ENCODE measurements around the gene TRANK1. TPM values are rescaled to one million over a fixed set of nuclear protein-coding genes. Genes with fewer than 3 reads are reported as not detected.

TRANK1 gene
- total RNA-seq, 1 donor = 42.4 TPM

DNA sequence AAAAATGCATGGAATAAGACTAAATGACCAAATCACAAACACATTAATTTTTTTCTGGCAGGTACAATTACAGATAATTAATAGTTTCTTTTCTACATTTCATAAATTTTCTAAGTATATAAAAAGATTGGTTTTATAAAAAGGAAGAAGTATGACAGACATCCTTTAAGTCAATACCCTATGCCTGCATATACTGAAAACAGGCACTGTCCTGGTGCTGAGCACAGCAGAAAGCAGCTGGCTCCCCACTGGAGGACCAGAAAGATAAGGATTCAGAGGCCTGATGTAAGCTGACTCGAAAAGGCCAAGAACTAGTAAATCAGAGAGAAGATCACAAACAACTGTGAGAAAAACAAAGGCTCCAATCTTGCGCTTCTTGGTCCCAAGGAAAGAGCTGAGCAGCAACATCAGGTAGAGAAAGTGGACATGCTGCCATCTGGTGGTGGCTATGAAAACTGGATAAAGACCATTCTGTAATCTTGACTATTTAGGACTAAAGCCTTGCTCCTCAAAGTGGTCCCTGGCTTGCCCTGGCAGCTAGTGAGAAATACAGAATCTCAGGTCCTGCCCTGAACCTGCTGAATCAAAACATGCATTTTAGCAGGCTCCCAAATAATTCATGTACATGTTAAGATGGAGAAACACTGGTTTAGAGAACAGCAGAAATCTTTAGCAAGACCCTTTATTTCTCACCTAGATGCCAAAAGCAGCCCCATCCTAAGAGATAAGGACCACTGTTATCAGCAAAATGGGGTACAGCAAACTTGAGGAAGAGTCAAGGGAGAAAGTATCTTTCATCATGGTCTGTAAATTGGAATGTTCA, 76.0 kb downstream of the TRANK1 start:
- Histone ChIP-seq H3K9me3 (ENCODE audit: low read depth, low read length) (no peaks in the 10 kb centered on the region), H3K4me1 (ENCODE audit: insufficient read depth, low read length) (peaks cover 7% of the 10 kb centered on the region), H3K4me3 (ENCODE audit: low read length) (no peak overlapping the region), H3K27me3 (ENCODE audit: insufficient read depth, low read length) (no peaks in the 10 kb centered on the region)

DNA sequence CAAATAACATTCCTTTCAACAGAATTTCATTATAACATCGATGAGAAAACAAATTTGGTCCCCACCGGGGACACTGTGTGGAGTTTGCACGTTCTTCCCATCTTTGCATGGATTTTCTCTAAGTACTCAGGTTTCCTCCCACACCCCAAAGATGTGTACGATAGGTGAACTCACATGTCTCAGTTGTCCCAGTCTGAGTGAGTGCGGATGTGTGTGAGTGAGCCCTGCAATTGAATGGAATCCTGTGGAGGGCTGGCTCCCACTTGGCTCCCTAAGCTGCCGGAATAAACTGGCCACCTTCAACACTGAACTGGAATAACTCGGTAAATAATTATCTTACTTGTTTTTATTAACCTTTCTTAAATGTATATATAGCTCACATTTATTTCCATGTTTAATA, 77.0 kb downstream of the TRANK1 start:
- Histone ChIP-seq H3K27me3 (ENCODE audit: insufficient read depth, low read length) (no peaks in the 10 kb centered on the region), H3K9me3 (ENCODE audit: low read depth, low read length) (no peaks in the 10 kb centered on the region), H3K4me3 (ENCODE audit: low read length) (no peak overlapping the region), H3K4me1 (ENCODE audit: insufficient read depth, low read length) (peaks cover 7% of the 10 kb centered on the region)

- no peaks in the 10 kb centered on the region for H3K9me3 ChIP-seq (ENCODE audit: low read depth, low read length)
- H3K4me3 ChIP-seq (ENCODE audit: low read length) = no peak overlapping the region
- H3K4me1 ChIP-seq (ENCODE audit: insufficient read depth, low read length) = peaks cover 7% of the 10 kb centered on the region
- H3K27me3 ChIP-seq (ENCODE audit: insufficient read depth, low read length) = no peaks in the 10 kb centered on the region
Observed at GRCh38 chr3:36866368-36866767, 78.5 kb downstream of the TRANK1 start.

DNA sequence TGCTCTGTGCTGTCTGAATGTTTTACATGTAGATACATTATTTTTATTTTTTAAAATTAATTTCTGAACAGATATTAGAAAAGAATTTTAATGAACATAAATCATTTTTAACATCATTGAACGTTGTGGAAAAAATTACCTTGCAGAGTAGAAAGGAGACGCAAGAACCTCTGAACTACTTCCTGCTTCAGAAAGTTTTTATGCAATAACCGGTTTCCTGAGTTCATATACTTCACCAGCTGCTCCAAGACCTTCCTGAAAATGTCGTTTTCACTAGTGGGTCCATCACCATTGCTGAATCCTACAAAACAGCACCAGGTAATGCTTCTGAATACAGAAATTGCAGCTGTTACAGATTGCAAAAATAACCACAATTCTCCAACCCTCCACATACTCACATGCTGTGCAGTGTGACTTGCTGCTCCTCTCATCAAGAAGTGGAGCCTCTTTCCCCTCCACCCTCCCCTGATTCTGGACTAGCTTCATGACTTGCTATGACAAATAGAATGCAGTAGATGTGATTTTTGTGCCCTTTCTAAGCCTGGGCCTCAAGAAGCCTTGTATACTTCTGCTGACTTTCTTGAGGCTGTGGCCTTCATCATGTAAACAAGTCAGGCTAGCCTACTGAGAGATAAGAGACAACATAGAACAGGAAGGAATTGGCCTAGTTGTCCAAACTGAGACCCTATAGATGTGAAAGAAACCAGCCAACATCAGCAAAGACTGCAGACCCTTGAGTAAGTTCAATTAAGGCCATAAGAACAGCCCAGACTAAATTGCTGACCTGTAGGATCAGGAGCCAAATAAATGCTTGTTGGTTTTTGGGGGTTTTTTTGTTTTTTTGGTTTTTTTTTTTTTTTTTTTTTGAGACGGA, 80.4 kb downstream of the TRANK1 start:
- H3K4me1 ChIP-seq (ENCODE audit: insufficient read depth, low read length) = peaks cover 7% of the 10 kb centered on the region
- no peaks in the 10 kb centered on the region for H3K9me3 ChIP-seq (ENCODE audit: low read depth, low read length)
- H3K27me3 ChIP-seq (ENCODE audit: insufficient read depth, low read length) = no peaks in the 10 kb centered on the region
- H3K4me3 ChIP-seq (ENCODE audit: low read length) = no peak overlapping the region

- no peaks in the 10 kb centered on the region for H3K9me3 ChIP-seq (ENCODE audit: low read depth, low read length)
- H3K4me3 ChIP-seq (ENCODE audit: low read length) = no peak overlapping the region
- no peaks in the 10 kb centered on the region for H3K27me3 ChIP-seq (ENCODE audit: insufficient read depth, low read length)
- peaks cover 7% of the 10 kb centered on the region for H3K4me1 ChIP-seq (ENCODE audit: insufficient read depth, low read length)
Observed at GRCh38 chr3:36862076-36862755, 82.6 kb downstream of the TRANK1 start.

DNA sequence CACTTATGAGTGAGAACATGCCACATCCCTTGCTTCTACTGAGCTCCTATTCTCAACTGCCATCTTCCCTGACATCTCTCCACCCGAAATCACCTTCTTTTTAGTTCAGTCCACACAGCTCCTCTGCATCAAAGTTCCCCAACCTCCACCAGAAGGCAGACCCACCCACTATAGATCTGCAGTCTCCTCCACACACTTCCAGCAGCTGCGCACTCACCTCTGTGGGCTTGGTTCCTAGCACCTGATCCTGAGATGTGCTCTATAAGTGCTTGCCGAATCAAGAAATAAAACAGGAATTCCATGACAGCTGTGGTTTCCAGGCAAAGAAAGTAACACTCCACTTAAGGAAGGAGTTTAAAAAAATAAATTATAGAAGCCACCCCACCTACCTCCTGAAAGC, 85.4 kb downstream of the TRANK1 start:
- H3K4me1 ChIP-seq (ENCODE audit: insufficient read depth, low read length) = peaks cover 4% of the 10 kb centered on the region
- H3K4me3 ChIP-seq (ENCODE audit: low read length) = no peak overlapping the region
- no peaks in the 10 kb centered on the region for H3K9me3 ChIP-seq (ENCODE audit: low read depth, low read length)
- no peaks in the 10 kb centered on the region for H3K27me3 ChIP-seq (ENCODE audit: insufficient read depth, low read length)

DNA sequence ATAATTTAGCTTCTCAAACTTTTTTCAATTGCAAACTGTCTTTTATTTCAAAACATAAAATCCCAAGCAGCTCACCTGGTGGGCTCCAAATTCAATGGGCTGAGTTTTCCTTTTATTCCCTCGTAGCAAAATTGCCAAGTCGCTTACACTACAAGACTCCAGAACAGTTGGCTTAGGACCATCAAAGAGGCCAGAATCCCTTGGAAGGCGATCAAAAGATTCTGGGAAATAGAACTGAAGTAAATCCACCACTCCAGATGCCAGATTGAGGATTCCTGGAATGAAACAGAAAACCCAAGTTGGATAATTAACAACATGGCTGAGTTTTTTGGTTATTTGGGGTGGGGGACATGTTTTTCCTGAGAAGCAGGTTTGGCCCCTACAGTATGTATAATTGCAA, 92.8 kb downstream of the TRANK1 start:
- Histone ChIP-seq H3K4me1 (ENCODE audit: insufficient read depth, low read length) (no peaks in the 10 kb centered on the region), H3K27me3 (ENCODE audit: insufficient read depth, low read length) (no peaks in the 10 kb centered on the region), H3K4me3 (ENCODE audit: low read length) (no peak overlapping the region), H3K9me3 (ENCODE audit: low read depth, low read length) (no peaks in the 10 kb centered on the region)

GRCh38 chr3:36850743-36851142, 94.1 kb downstream of the TRANK1 start:
- Histone ChIP-seq H3K27me3 (ENCODE audit: insufficient read depth, low read length) (no peaks in the 10 kb centered on the region), H3K4me1 (ENCODE audit: insufficient read depth, low read length) (no peaks in the 10 kb centered on the region), H3K4me3 (ENCODE audit: low read length) (no peak overlapping the region), H3K9me3 (ENCODE audit: low read depth, low read length) (no peaks in the 10 kb centered on the region)

- H3K4me3 ChIP-seq (ENCODE audit: low read length) = no peak overlapping the region
- H3K4me1 ChIP-seq (ENCODE audit: insufficient read depth, low read length) = peaks cover 16% of the 10 kb centered on the region
- no peaks in the 10 kb centered on the region for H3K9me3 ChIP-seq (ENCODE audit: low read depth, low read length)
- no peaks in the 10 kb centered on the region for H3K27me3 ChIP-seq (ENCODE audit: insufficient read depth, low read length)
Observed at GRCh38 chr3:36846406-36846805, 98.4 kb downstream of the TRANK1 start.

GRCh38 chr3:36843065-36844051, 101.5 kb downstream of the TRANK1 start:
- Histone ChIP-seq H3K9me3 (ENCODE audit: low read depth, low read length) (no peaks in the 10 kb centered on the region), H3K4me3 (ENCODE audit: low read length) (no peak overlapping the region), H3K27me3 (ENCODE audit: insufficient read depth, low read length) (no peaks in the 10 kb centered on the region), H3K4me1 (ENCODE audit: insufficient read depth, low read length) (peaks cover 16% of the 10 kb centered on the region)

DNA sequence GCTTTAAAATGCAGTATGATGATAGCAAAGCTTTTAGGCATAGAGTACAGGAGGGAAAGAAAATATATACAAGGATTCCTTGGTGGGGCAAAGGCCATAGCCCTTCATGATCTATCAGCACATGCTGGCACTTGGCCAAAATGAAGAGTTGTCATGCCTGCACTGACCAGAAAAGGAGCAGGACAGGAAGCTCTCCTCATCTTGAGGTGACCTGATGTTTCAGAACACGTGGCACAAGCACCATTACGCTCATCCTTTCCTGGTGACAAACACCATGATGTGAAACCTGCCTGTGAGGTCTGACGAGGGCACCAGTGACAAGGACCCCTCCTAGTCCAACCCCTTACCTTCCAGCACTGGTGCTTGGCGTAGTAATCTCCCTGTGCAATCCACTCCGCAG, 102.6 kb downstream of the TRANK1 start:
- no peak overlapping the region for H3K4me3 ChIP-seq (ENCODE audit: low read length)
- H3K27me3 ChIP-seq (ENCODE audit: insufficient read depth, low read length) = no peaks in the 10 kb centered on the region
- no peaks in the 10 kb centered on the region for H3K9me3 ChIP-seq (ENCODE audit: low read depth, low read length)
- peaks cover 16% of the 10 kb centered on the region for H3K4me1 ChIP-seq (ENCODE audit: insufficient read depth, low read length)

DNA sequence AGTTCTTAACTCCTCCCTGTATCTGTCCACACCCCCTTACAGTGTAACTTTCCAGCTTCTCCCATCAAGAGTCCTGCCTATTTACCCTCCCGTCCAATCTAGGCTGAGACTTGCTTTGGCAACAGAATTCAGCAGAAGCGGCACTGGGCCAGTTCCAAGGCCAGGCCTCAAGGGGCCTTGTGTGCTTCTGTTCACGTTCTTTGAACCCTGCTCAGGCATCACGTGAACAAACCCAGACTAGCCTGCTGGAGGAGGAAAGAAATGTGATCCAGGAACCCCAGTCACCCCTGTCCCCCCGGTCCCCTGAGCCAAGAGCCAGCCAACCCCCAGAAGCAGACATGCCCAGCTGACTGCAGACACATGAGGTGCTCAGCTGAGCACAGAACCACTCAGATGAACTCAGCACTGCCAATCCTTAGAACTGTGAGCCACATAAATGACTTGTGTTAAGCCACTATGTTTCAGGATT, 104.4 kb downstream of the TRANK1 start:
- Histone ChIP-seq H3K9me3 (ENCODE audit: low read depth, low read length) (no peaks in the 10 kb centered on the region), H3K4me3 (ENCODE audit: low read length) (no peak overlapping the region), H3K27me3 (ENCODE audit: insufficient read depth, low read length) (no peaks in the 10 kb centered on the region), H3K4me1 (ENCODE audit: insufficient read depth, low read length) (peaks cover 16% of the 10 kb centered on the region)

- H3K4me3 ChIP-seq (ENCODE audit: low read length) = no peak overlapping the region
- H3K27me3 ChIP-seq (ENCODE audit: insufficient read depth, low read length) = no peaks in the 10 kb centered on the region
- no peaks in the 10 kb centered on the region for H3K4me1 ChIP-seq (ENCODE audit: insufficient read depth, low read length)
- no peaks in the 10 kb centered on the region for H3K9me3 ChIP-seq (ENCODE audit: low read depth, low read length)
Observed at GRCh38 chr3:36837089-36837488, 107.8 kb downstream of the TRANK1 start.

- Histone ChIP-seq H3K27me3 (ENCODE audit: insufficient read depth, low read length) (no peaks in the 10 kb centered on the region), H3K4me3 (ENCODE audit: low read length) (no peak overlapping the region), H3K9me3 (ENCODE audit: low read depth, low read length) (no peaks in the 10 kb centered on the region), H3K4me1 (ENCODE audit: insufficient read depth, low read length) (no peaks in the 10 kb centered on the region)
Observed at GRCh38 chr3:36833160-36833814, 111.6 kb downstream of the TRANK1 start.
